ENCODE measurements around the gene DPP10.

DNA sequence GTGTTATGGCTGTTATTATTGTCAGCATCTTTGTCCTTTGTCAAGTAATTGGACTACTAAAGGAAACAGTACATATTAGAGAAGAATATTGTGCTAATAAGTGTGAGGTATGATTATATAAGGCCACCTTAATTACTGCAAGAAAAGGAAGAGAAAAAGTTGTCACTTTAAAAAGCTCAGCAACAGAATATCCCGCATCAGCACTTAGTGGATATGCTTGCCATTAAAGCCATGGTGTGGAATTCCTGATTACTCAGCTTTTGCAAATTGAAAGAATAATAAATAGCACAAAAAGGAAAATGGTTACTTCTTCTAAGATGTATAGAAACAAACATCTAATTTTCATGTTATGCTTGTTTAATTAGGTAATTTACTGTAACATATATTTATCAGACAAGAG is 347.5 kb downstream of the DPP10 start:
- TF ChIP-seq POLR2AphosphoS5 (IDR thresholded peaks at IDR 0.05) (no peak), POLR2A (IDR thresholded peaks at IDR 0.05; ENCODE audit: low read depth) (no peak)
- TF ChIP-seq, protein P1, sequence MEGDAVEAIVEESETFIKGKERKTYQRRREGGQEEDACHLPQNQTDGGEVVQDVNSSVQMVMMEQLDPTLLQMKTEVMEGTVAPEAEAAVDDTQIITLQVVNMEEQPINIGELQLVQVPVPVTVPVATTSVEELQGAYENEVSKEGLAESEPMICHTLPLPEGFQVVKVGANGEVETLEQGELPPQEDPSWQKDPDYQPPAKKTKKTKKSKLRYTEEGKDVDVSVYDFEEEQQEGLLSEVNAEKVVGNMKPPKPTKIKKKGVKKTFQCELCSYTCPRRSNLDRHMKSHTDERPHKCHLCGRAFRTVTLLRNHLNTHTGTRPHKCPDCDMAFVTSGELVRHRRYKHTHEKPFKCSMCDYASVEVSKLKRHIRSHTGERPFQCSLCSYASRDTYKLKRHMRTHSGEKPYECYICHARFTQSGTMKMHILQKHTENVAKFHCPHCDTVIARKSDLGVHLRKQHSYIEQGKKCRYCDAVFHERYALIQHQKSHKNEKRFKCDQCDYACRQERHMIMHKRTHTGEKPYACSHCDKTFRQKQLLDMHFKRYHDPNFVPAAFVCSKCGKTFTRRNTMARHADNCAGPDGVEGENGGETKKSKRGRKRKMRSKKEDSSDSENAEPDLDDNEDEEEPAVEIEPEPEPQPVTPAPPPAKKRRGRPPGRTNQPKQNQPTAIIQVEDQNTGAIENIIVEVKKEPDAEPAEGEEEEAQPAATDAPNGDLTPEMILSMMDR (IDR thresholded peaks at IDR 0.05): no peak

All from esophagus muscularis mucosa (tissue), 3 donors.